GM12864 (cell line): ENCODE measurements around the gene DISP3.

Experiments used
- DNase-seq: peaks from one replicate; pipeline ENCODE4 v3.0.0-alpha.2; 2011; ENCODE audit warnings: low read depth
- H3K4me3 ChIP-seq: 2 replicates; pipeline ENCODE4 v1.5.1; 2011; ENCODE audit warnings: mild to moderate bottlenecking, low read depth, low read length, control low read depth
- CTCF ChIP-seq: IDR thresholded peaks from 2 replicates; pipeline ENCODE4 v1.5.1; 2011; ENCODE audit warnings: low read depth, mild to moderate bottlenecking, moderate library complexity, low read length, control low read depth, inconsistent platforms; ENCODE audit errors: missing control alignments

The DISP3 gene

GRCh38 chr1:11478571-11479374 lies at the start of gene DISP3:
Gene DISP3, plus strand, starts transcription at chr1:11479155. Its CDS starts 21,838 bp downstream, at chr1:11500993.
- peak within 1 kb of the TSS; percentile 62 for H3K4me3 ChIP-seq
- peak; percentile 79 for TF ChIP-seq CTCF
- DNase-seq = peak; percentile 19

GRCh38 chr1:11429226-11429625 lies 49.7 kb upstream of the DISP3 start:
- DNase-seq = no peak
- H3K4me3 ChIP-seq = no peak overlapping the region
- TF ChIP-seq CTCF = no peak

- TF ChIP-seq CTCF = no peak
- H3K4me3 ChIP-seq = no peak overlapping the region
- no peak for DNase-seq
Measured at GRCh38 chr1:11429935-11430334, 49.0 kb upstream of the DISP3 start.

- no peak for DNase-seq
- no peak for TF ChIP-seq CTCF
- H3K4me3 ChIP-seq = no peak overlapping the region
Measured at GRCh38 chr1:11431941-11432507, 46.9 kb upstream of the DISP3 start.

GRCh38 chr1:11432526-11432925 lies 46.4 kb upstream of the DISP3 start:
- no peak for TF ChIP-seq CTCF
- no peak overlapping the region for H3K4me3 ChIP-seq
- DNase-seq = no peak

- TF ChIP-seq CTCF = no peak
- no peak for DNase-seq
- H3K4me3 ChIP-seq = no peak overlapping the region
Measured at GRCh38 chr1:11434501-11434900, 44.5 kb upstream of the DISP3 start.

- H3K4me3 ChIP-seq = no peak overlapping the region
- TF ChIP-seq CTCF = no peak
- no peak for DNase-seq
Measured at GRCh38 chr1:11434926-11435325, 44.0 kb upstream of the DISP3 start.
